ENCODE data around the gene SH2D6. TPM values are rescaled to one million over a fixed set of nuclear protein-coding genes. Genes with fewer than 3 reads are reported as not detected.

SH2D6 gene
- total RNA-seq, 4 donors from 2014 or later = not detected

GRCh38 chr2:85434696-85435095 lies 16.2 kb downstream of the SH2D6 start:
- no peak overlapping the region for H3K4me3 ChIP-seq (ENCODE audit: low read depth, poor library complexity, severe bottlenecking)
- no peak for DNase-seq (ENCODE audit: low spot score in 2 of 2)
- no peak for TF ChIP-seq CTCF (IDR thresholded peaks at IDR 0.05)
- TF ChIP-seq POLR2A (IDR thresholded peaks at IDR 0.05) = no peak
- 80 to 84% methylated on average over 8 of the region's 8 CpGs for WGBS, 2 donors
- intact Hi-C loops (cut with DNase I; ENCODE audit: low total_unique reads) = no loop called here

- WGBS, 2 donors = 87 to 93% methylated on average over 20 to 21 of the region's 21 CpGs
- DNase-seq (ENCODE audit: low spot score in 2 of 2) = no peak
- intact Hi-C loops (cut with DNase I; ENCODE audit: low total_unique reads) = no loop called here
- no peak overlapping the region for H3K4me3 ChIP-seq (ENCODE audit: low read depth, poor library complexity, severe bottlenecking)
- TF ChIP-seq CTCF (IDR thresholded peaks at IDR 0.05) (no peak), POLR2A (IDR thresholded peaks at IDR 0.05) (no peak)
Observed at GRCh38 chr2:85435220-85435958, 16.9 kb downstream of the SH2D6 start.

GRCh38 chr2:85435981-85436835 lies 17.7 kb downstream of the SH2D6 start:
- DNase-seq (ENCODE audit: low spot score in 2 of 2) = no peak
- 83 to 89% methylated on average over 14 to 16 of the region's 16 CpGs for WGBS, 2 donors
- TF ChIP-seq CTCF (IDR thresholded peaks at IDR 0.05) (no peak), POLR2A (IDR thresholded peaks at IDR 0.05) (no peak)
- no peak overlapping the region for H3K4me3 ChIP-seq (ENCODE audit: low read depth, poor library complexity, severe bottlenecking)
- intact Hi-C loops (cut with DNase I; ENCODE audit: low total_unique reads) = no loop called here

GRCh38 chr2:85436836-85437487 lies 18.4 kb downstream of the SH2D6 start:
- TF ChIP-seq POLR2A (IDR thresholded peaks at IDR 0.05) (no peak), CTCF (IDR thresholded peaks at IDR 0.05) (no peak)
- WGBS, 2 donors = 48 to 55% methylated on average over 10 of the region's 10 CpGs
- intact Hi-C loops (cut with DNase I; ENCODE audit: low total_unique reads) = no loop called here
- no peak overlapping the region for H3K4me3 ChIP-seq (ENCODE audit: low read depth, poor library complexity, severe bottlenecking)
- no peak for DNase-seq (ENCODE audit: low spot score in 2 of 2)

- peak in 1 of 2 donors; percentile 87 for TF ChIP-seq POLR2A (IDR thresholded peaks at IDR 0.05)
- no peak for TF ChIP-seq CTCF (IDR thresholded peaks at IDR 0.05)
- 4 to 13% methylated on average over 23 to 40 of the region's 64 CpGs for WGBS, 2 donors
- intact Hi-C loops (cut with DNase I; ENCODE audit: low total_unique reads) = no loop called here
- DNase-seq (ENCODE audit: low spot score in 2 of 2) = peak; percentile 84 to 98
- H3K4me3 ChIP-seq (ENCODE audit: low read depth, poor library complexity, severe bottlenecking) = no peak overlapping the region
Observed at GRCh38 chr2:85437488-85438200, 19.1 kb downstream of the SH2D6 start.

Data from lower leg skin (tissue), 4 donors.